Tongue (tissue), 2 donors: ENCODE results near the gene CCDC177. TPM values are rescaled to one million over a fixed set of nuclear protein-coding genes. Genes with fewer than 3 reads are reported as not detected.

Experiments used
- DNase-seq: peaks from one replicate; pipeline ENCODE4 v3.0.0-alpha.2; 2015
- total RNA-seq: library from RNA; depleted of rRNA; stranded (reverse); fragments of >200 nt; gene quantifications from one replicate; pipeline ENCODE4 v1.2.3, GENCODE V29; 2014

The CCDC177 gene
- 0.21 TPM for total RNA-seq

GRCh38 chr14:69574263-69574953 lies at the start of gene CCDC177:
CCDC177 (minus strand) TSS chr14:69574871; CDS start chr14:69573622, 1,249 bp downstream.
- DNase-seq = peak; percentile 83

GRCh38 chr14:69624136-69624535 lies 49.5 kb upstream of the CCDC177 start:
- no peak for DNase-seq

GRCh38 chr14:69620981-69621380 lies 46.3 kb upstream of the CCDC177 start:
- DNase-seq = no peak

GRCh38 chr14:69620211-69620611 lies 45.5 kb upstream of the CCDC177 start:
- no peak for DNase-seq

GRCh38 chr14:69619012-69619411 lies 44.3 kb upstream of the CCDC177 start:
- DNase-seq = no peak

GRCh38 chr14:69617796-69618195 lies 43.1 kb upstream of the CCDC177 start:
- DNase-seq = no peak

GRCh38 chr14:69616408-69616773 lies 41.7 kb upstream of the CCDC177 start:
- DNase-seq = no peak

GRCh38 chr14:69615496-69616407 lies 41.1 kb upstream of the CCDC177 start:
- peak; percentile 79 for DNase-seq

GRCh38 chr14:69615121-69615495 lies 40.4 kb upstream of the CCDC177 start:
- no peak for DNase-seq

GRCh38 chr14:69614592-69614991 lies 39.9 kb upstream of the CCDC177 start:
- no peak for DNase-seq

GRCh38 chr14:69613312-69614073 lies 38.8 kb upstream of the CCDC177 start:
- no peak for DNase-seq

- DNase-seq = peak; percentile 67
Measured at GRCh38 chr14:69612783-69613130, 38.1 kb upstream of the CCDC177 start.

- no peak for DNase-seq
Measured at GRCh38 chr14:69612014-69612782, 37.5 kb upstream of the CCDC177 start.

GRCh38 chr14:69611172-69612013 lies 36.7 kb upstream of the CCDC177 start, which contains the start of gene SUSD6:
SUSD6 (plus strand) TSS chr14:69611596; CDS start chr14:69658593, 46,997 bp downstream.
- DNase-seq = peak; percentile 96

- DNase-seq = no peak
Measured at GRCh38 chr14:69610874-69611171, 36.2 kb upstream of the CCDC177 start.

GRCh38 chr14:69610020-69610873 lies 35.6 kb upstream of the CCDC177 start:
- peak; percentile 58 for DNase-seq

GRCh38 chr14:69606258-69607184 lies 31.9 kb upstream of the CCDC177 start:
- no peak for DNase-seq

- no peak for DNase-seq
Measured at GRCh38 chr14:69605738-69606137, 31.1 kb upstream of the CCDC177 start.

- no peak for DNase-seq
Measured at GRCh38 chr14:69600304-69600891, 25.7 kb upstream of the CCDC177 start.
